ENCODE measurements around the gene PRKAG3.
"Not testable (repeated sequence)": the region's sequence is repeated elsewhere in the genome, so short reads cannot be mapped to it uniquely, and the experiment has no call there.

The PRKAG3 gene

DNA sequence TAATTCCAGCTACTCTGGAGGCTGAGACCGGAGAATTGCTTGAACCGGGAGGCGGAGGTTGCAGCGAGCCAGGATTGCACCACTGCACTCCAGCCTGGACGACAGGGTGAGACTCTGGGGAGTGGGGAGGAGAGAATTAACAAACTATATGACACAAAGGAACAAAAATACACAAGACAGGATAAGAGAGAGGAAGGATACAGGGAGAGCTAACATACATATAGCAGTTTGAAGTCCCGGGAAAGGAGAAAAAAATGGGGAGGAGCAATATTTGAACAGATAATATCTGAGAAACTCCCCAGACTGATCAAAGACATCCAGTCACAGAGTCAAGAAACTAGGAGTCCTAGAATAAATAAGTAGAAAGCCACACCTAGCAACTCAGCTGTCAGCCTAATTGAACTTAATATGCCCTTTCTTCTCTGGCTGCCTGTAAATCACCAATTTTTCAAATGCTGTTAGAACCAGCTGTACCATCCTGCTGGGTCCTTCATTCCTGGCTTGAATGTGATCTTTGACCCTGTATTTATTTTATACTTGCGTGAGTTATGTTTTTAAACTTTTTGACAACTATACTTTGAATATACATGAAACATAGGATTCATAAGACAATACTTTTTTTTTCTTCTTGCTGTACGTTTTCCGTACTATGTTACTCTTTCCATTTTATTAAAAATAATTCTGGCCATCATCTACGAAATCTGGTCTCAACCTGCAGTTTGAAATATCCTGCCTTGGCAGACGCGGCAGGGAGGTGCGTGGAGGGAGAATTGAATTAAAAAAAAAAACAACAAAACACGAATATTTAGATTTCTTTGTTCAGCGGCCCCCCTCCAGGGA, 50.5 kb downstream of the PRKAG3 start:
- peak; percentile 50 for DNase-seq (ENCODE audit: low spot score)

DNA sequence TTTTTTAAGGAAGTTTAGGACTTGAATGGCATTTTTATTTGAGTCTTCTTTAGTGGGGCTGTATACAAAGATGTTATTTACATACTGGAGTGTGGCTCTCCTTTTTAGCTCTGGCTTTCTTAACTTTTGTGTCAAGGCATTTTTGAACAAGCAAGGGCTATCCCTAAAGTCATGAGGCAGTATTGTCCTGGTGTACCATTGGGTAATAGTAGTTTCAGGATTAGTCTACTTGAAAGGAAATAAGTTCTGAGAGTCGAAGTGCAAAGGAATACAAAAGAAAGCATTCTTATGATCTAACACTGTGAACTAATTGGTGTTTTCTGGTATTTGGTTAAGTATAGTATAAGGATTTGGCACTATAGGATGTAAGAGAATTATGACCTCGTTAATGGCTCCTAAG, 51.6 kb downstream of the PRKAG3 start:
- DNase-seq (ENCODE audit: low spot score), result no peak

DNA sequence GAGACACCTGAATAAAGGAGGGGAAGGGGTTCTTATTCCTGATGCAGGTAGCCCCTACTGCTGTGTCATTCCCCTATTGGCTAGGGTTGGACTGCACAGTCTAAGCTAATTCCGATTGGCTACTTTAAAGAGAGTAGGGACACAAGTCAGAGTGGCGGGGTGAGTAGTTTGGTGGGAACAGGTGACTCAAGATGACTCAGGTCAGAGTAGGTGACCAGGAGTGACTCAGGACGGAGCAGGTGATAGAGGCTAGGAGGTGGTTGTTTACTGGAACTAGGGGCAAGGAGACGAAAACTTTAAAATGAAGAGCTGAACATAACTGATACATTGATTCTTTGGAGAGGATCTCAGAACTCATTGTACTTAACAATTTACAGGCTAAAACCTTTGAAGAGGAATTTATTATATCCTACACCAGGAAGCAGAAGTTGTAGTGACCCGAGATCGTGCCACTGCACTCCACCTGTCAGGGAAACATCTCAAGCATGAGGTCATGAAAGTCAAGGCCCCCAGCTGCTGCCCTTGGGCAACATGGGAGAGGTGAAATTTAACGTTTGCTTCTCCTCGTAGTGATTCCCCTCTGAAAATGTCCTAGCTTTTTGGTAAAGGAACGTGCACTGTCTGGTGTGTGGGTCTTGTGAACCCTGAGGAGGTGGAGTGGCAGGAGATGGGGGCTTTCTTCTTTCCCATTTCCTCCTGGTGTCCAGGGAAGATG, 54.2 kb downstream of the PRKAG3 start:
- DNase-seq (ENCODE audit: low spot score), result no peak

DNA sequence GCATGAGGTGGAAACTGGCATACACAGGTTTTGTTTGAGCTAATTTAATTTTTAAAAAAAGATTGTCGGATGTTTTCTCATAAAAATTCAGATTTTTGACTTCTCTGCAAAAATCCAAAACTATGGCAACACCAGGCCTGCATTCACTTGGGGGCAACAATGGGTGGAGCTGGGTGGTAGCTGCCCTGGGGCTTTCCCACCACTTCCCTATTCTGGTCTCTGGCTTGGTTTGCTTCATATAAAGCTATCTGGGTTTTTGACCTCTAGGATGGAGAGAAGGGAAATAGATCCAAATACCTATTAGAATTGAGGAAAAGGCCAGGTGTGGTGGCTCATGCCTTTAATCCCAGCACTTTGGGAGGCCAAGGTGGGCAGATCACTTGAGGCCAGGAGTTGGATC, 55.1 kb downstream of the PRKAG3 start:
- DNase-seq (ENCODE audit: low spot score), result no peak

DNA sequence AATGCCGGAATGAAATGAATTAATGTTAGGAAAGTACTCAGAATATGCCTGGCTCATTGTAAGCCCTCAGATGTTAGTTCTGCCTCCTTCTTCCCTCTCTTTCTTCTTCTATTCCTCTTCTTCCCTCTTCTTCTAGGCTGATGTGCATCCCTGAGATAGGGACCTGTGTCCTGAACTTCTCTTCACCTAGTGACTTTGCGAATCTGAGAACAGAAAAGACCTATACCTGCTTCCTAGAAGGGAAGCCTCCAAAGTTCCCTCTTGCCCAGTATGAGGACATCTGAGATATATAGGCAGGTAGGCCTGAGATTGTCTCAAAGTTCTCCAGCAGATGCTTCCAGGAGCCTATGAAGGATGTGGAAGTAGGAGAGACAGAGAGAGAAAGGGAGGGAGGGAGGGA, 57.7 kb downstream of the PRKAG3 start:
- DNase-seq (ENCODE audit: low spot score), result no peak

DNA sequence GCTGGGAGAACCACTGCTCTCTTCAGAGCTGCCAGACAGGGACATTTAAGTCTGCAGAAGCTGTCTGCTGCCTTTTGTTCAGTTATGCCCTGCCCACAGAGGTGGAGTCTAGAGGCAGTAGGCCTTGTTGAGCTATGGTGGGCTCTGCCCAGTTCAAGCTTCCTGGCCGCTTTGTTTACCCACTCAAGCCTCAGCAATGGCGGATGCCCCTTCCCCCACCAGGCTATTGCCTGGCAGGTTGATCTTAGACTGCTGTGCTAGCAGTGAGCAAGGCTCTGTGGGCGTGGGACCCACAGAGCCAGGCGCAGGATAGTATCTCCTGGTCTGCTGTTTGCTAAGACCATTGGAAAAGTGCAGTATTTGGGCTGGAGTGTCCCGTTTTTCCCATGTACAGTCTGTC, 58.8 kb downstream of the PRKAG3 start:
- DNase-seq (ENCODE audit: low spot score), result not testable (repeated sequence)

Measured in globus pallidus (tissue), 1 donor.